Measurements from ENCODE around the gene PSMB11. TPM values are rescaled to one million over a fixed set of nuclear protein-coding genes. Genes with fewer than 3 reads are reported as not detected.

The PSMB11 gene, protein sequence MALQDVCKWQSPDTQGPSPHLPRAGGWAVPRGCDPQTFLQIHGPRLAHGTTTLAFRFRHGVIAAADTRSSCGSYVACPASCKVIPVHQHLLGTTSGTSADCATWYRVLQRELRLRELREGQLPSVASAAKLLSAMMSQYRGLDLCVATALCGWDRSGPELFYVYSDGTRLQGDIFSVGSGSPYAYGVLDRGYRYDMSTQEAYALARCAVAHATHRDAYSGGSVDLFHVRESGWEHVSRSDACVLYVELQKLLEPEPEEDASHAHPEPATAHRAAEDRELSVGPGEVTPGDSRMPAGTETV
- not detected in 2 replicates for total RNA-seq (ENCODE audit: low replicate concordance)

DNA sequence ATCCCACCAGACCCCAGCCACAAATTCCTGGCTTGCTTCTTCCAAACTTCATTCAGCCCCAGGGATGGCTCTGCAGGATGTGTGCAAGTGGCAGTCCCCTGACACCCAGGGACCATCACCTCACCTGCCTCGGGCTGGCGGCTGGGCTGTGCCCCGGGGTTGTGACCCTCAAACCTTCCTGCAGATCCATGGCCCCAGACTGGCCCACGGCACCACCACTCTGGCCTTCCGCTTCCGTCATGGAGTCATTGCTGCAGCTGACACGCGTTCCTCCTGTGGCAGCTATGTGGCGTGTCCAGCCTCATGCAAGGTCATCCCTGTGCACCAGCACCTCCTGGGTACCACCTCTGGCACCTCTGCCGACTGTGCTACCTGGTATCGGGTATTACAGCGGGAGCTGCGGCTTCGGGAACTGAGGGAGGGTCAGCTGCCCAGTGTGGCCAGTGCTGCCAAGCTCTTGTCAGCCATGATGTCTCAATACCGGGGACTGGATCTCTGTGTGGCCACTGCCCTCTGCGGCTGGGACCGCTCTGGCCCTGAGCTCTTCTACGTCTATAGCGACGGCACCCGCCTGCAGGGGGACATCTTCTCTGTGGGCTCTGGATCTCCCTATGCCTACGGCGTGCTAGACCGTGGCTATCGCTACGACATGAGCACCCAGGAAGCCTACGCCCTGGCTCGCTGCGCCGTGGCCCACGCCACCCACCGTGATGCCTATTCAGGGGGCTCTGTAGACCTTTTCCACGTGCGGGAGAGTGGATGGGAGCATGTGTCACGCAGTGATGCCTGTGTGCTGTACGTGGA is at the start of gene PSMB11:
TSS of gene PSMB11 (plus strand) at position 51 of the 804 bp plus-strand sequence. CDS start at position 65, 14 bp downstream.
- peak within 1 kb of the TSS; percentile 43 for H3K4me3 Mint-ChIP-seq
- DNase-seq (ENCODE audit: low spot score): no peak
- H3K4me1 ChIP-seq: peaks cover 14% of the 10 kb centered on the region
- no peaks in the 10 kb centered on the region for H3K9me3 ChIP-seq (ENCODE audit: low read depth)
- no peaks in the 10 kb centered on the region for H4K20me1 ChIP-seq (ENCODE audit: low read depth)
- H3K9me3 Mint-ChIP-seq: no peaks in the 10 kb centered on the region
- TF ChIP-seq, protein P1, sequence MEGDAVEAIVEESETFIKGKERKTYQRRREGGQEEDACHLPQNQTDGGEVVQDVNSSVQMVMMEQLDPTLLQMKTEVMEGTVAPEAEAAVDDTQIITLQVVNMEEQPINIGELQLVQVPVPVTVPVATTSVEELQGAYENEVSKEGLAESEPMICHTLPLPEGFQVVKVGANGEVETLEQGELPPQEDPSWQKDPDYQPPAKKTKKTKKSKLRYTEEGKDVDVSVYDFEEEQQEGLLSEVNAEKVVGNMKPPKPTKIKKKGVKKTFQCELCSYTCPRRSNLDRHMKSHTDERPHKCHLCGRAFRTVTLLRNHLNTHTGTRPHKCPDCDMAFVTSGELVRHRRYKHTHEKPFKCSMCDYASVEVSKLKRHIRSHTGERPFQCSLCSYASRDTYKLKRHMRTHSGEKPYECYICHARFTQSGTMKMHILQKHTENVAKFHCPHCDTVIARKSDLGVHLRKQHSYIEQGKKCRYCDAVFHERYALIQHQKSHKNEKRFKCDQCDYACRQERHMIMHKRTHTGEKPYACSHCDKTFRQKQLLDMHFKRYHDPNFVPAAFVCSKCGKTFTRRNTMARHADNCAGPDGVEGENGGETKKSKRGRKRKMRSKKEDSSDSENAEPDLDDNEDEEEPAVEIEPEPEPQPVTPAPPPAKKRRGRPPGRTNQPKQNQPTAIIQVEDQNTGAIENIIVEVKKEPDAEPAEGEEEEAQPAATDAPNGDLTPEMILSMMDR (IDR thresholded peaks at IDR 0.05): no peak
- TF ChIP-seq EZH2phosphoT487 (IDR thresholded peaks at IDR 0.05) (no peak), EZH2 (IDR thresholded peaks at IDR 0.05) (no peak)
- H3K27me3 ChIP-seq: no peaks in the 10 kb centered on the region
- H3K79me2 ChIP-seq (ENCODE audit: low read depth): no peaks in the 10 kb centered on the region
- peaks cover 8% of the 10 kb centered on the region for H3K27me3 Mint-ChIP-seq (ENCODE audit: insufficient read depth, low read depth)
- H3K36me3 Mint-ChIP-seq: peaks cover 2% of the 10 kb centered on the region
- H3F3A ChIP-seq (ENCODE audit: low read depth): no peaks in the 10 kb centered on the region
- no peak within 1 kb of the TSS for H3K4me3 ChIP-seq
- no peak within 1 kb of the TSS for H3K27ac ChIP-seq
- no peak within 1 kb of the TSS for H3K4me2 ChIP-seq
- H3K9ac ChIP-seq: no peak within 1 kb of the TSS
- no peaks in the 10 kb centered on the region for H3K36me3 ChIP-seq
- peaks cover 13% of the 10 kb centered on the region for H3K4me1 Mint-ChIP-seq
- H2AFZ ChIP-seq (replicated peaks): no peak within 1 kb of the TSS
- no peak within 1 kb of the TSS for H3K27ac Mint-ChIP-seq

- H3K27ac Mint-ChIP-seq: no peak overlapping the region
Observed at GRCh38 chr14:22993517-22993916, 48.5 kb upstream of the PSMB11 start.

GRCh38 chr14:22994762-22995275 is 47.2 kb upstream of the PSMB11 start:
- no peaks in the 10 kb centered on the region for H3K9me3 Mint-ChIP-seq
- H3K4me1 Mint-ChIP-seq: peaks cover 9% of the 10 kb centered on the region
- Histone ChIP-seq H3K4me3 (no peak overlapping the region), H3K36me3 (no peaks in the 10 kb centered on the region), H3K9me3 (ENCODE audit: low read depth) (no peaks in the 10 kb centered on the region), H2AFZ (replicated peaks) (peak overlapping the region; percentile 91), H3K27ac (peak overlapping the region; percentile 14), H3K79me2 (ENCODE audit: low read depth) (no peaks in the 10 kb centered on the region), H4K20me1 (ENCODE audit: low read depth) (no peaks in the 10 kb centered on the region), H3K4me2 (peak overlapping the region; percentile 36), H3K9ac (no peak overlapping the region), H3K4me1 (peaks cover 8% of the 10 kb centered on the region), H3K27me3 (no peaks in the 10 kb centered on the region), H3F3A (ENCODE audit: low read depth) (no peaks in the 10 kb centered on the region)
- H3K27ac Mint-ChIP-seq: peak overlapping the region; percentile 55
- peaks cover 4% of the 10 kb centered on the region for H3K36me3 Mint-ChIP-seq
- H3K27me3 Mint-ChIP-seq (ENCODE audit: insufficient read depth, low read depth): peaks cover 5% of the 10 kb centered on the region
- peak; percentile 55 for DNase-seq (ENCODE audit: low spot score)
- H3K4me3 Mint-ChIP-seq: peak overlapping the region; percentile 48
- no peak for TF ChIP-seq EZH2phosphoT487 (IDR thresholded peaks at IDR 0.05)
- TF ChIP-seq, protein P1 (IDR thresholded peaks at IDR 0.05): peak; percentile 59

More at GRCh38 chr14:22993517-22993916, 48.5 kb upstream of the PSMB11 start:
- H3K4me3 ChIP-seq: no peak overlapping the region
- H2AFZ ChIP-seq (replicated peaks): no peak overlapping the region
- no peaks in the 10 kb centered on the region for H3K27me3 ChIP-seq
- TF ChIP-seq EZH2phosphoT487 (IDR thresholded peaks at IDR 0.05) (no peak), EZH2 (IDR thresholded peaks at IDR 0.05) (no peak)
- TF ChIP-seq, protein P1 (IDR thresholded peaks at IDR 0.05): no peak
- H3K36me3 ChIP-seq: no peaks in the 10 kb centered on the region
- H3K4me3 Mint-ChIP-seq: peak overlapping the region; percentile 8
- H3K4me1 ChIP-seq: peaks cover 8% of the 10 kb centered on the region
- no peak for DNase-seq (ENCODE audit: low spot score)
- peaks cover 9% of the 10 kb centered on the region for H3K4me1 Mint-ChIP-seq
- H3F3A ChIP-seq (ENCODE audit: low read depth): no peaks in the 10 kb centered on the region
- H3K27ac ChIP-seq: no peak overlapping the region
- H3K4me2 ChIP-seq: no peak overlapping the region
- no peaks in the 10 kb centered on the region for H3K79me2 ChIP-seq (ENCODE audit: low read depth)
- H3K9me3 Mint-ChIP-seq: no peaks in the 10 kb centered on the region
- no peaks in the 10 kb centered on the region for H4K20me1 ChIP-seq (ENCODE audit: low read depth)
- peaks cover 10% of the 10 kb centered on the region for H3K36me3 Mint-ChIP-seq
- no peak overlapping the region for H3K9ac ChIP-seq
- no peaks in the 10 kb centered on the region for H3K9me3 ChIP-seq (ENCODE audit: low read depth)
- H3K27me3 Mint-ChIP-seq (ENCODE audit: insufficient read depth, low read depth): peaks cover 5% of the 10 kb centered on the region

Data from neural progenitor cell (in vitro differentiated cells).